ENCODE results near the gene LRRC9. TPM values are rescaled to one million over a fixed set of nuclear protein-coding genes. Genes with fewer than 3 reads are reported as not detected.

LRRC9 gene
- total and polyA plus RNA-seq, 2 of the 13 experiments (the other 11 are each of a cell fraction or from before 2014, with no cell fraction given): 0.08 to 0.18 TPM

GRCh38 chr14:59969319-59969718 is 49.4 kb downstream of the LRRC9 start:
- CTCF ChIA-PET (ENCODE audit: low intra/inter-chr PET ratio, low total read pairs): no interaction called here
- Histone ChIP-seq H3K4me2 (ENCODE audit: low read depth, low read length) (no peak overlapping the region), H3K4me3 (replicated peaks in 1 of 3; ENCODE audit: insufficient read depth in 1 of 3, low read depth in 2 of 3, low read length in 3 of 3) (no peak overlapping the region), H3K79me2 (ENCODE audit: insufficient read depth, low read length) (no peaks in the 10 kb centered on the region), H4K20me1 (ENCODE audit: insufficient read depth, low read length) (no peaks in the 10 kb centered on the region), H3K4me1 (ENCODE audit: insufficient read depth, low read length) (no peaks in the 10 kb centered on the region), H3K27me3 (ENCODE audit: control insufficient read depth in 1 of 2, insufficient read depth in 2 of 2, low read length in 2 of 2) (no peaks in the 10 kb centered on the region), H2AFZ (ENCODE audit: low read length) (no peak overlapping the region), H3K9ac (ENCODE audit: insufficient read depth, low read depth, low read length) (no peak overlapping the region), H3K9me3 (ENCODE audit: low read length) (no peaks in the 10 kb centered on the region), H3K36me3 (replicated peaks in 1 of 2; ENCODE audit: control insufficient read depth in 1 of 2, insufficient read depth in 2 of 2, low read length in 2 of 2) (no peaks in the 10 kb centered on the region), H3K27ac (ENCODE audit: extremely low read length, insufficient read depth, low read length) (no peak overlapping the region)
- ATAC-seq (no peak; the same call in 2 of the 3 replicates), DNase-seq (ENCODE audit: low spot score) (peak; percentile 14), FAIRE-seq (no peak)
- intact Hi-C loops (cut with micrococcal nuclease; ENCODE audit: unreplicated experiment): no loop called here
- POLR2A ChIA-PET: no interaction called here
- 3% methylated on average over 2 of the region's 2 CpGs for WGBS (ENCODE audit: low lambda C conversion rate)
- no peak for TF ChIP-seq BRD4 (CRISPR knock-in tag; IDR thresholded peaks at IDR 0.05)
- TF ChIP-seq FOXA3 (CRISPR knock-in tag; IDR thresholded peaks at IDR 0.05): peak; percentile 39; the same call in 1 of the 2 replicates
- no peak for TF ChIP-seq GABPA (IDR thresholded peaks at IDR 0.05; ENCODE audit: low read depth, low read length)
- no peak for TF ChIP-seq GABPA (CRISPR knock-in tag; IDR thresholded peaks at IDR 0.05; ENCODE audit: low read depth)
- no peak for TF ChIP-seq CREM (IDR thresholded peaks at IDR 0.05)
- no peak for TF ChIP-seq CREM (CRISPR knock-in tag; IDR thresholded peaks at IDR 0.05)
- 0 out of 4 replicates have a peak, but pooled peaks of 1 of the 2 experiments have one; percentile 14 for TF ChIP-seq MAFK (conservative IDR thresholded peaks at IDR 0.05 in 1 of 2, IDR thresholded peaks at IDR 0.05 in 1 of 2; ENCODE audit: low read length in 2 of 2)
- in situ Hi-C loops (cut with HindIII; ENCODE audit: extremely low pct_ligation_motif_present, low pct_unique_long_range_greater_than_20kb): loop anchor here (5.0 kb wide), 1 partner anchor 213 kb away; no protein-coding TSS in a partner anchor
- BruUV-seq (replicated peaks): no TSS peak

DNA sequence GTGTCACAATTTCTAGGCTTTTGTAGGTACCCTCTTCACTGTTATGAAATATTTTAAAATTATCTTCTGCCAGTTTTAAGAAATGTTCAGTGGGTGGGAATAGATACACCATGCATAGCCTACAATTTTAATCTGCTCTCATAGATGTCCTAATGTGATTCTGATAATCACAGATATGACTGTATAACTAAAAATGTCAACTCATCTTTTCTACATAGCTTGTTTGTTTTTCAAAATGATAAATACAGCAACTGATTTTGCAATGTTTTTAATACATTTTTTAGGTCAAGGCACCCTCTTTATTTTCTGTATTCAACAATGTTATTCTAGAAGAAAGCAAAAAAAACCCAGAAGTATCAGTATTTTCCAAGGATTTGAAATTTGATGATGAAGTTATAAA is 61.6 kb downstream of the LRRC9 start:
- no peak overlapping the region for H2AFZ ChIP-seq (ENCODE audit: low read length)
- CTCF ChIA-PET (ENCODE audit: low intra/inter-chr PET ratio, low total read pairs): no interaction called here

More for the DNA sequence above, 61.6 kb downstream of the LRRC9 start:
- no peaks in the 10 kb centered on the region for H3K36me3 ChIP-seq (replicated peaks in 1 of 2; ENCODE audit: control insufficient read depth in 1 of 2, insufficient read depth in 2 of 2, low read length in 2 of 2)
- H3K79me2 ChIP-seq (ENCODE audit: insufficient read depth, low read length): no peaks in the 10 kb centered on the region
- no peaks in the 10 kb centered on the region; a peak in 1 of 5 replicates for H3K27me3 ChIP-seq (ENCODE audit: control insufficient read depth in 1 of 2, insufficient read depth in 2 of 2, low read length in 2 of 2)
- in situ Hi-C loops (cut with HindIII; ENCODE audit: extremely low pct_ligation_motif_present, low pct_unique_long_range_greater_than_20kb): no loop called here
- no peak overlapping the region for H3K9ac ChIP-seq (ENCODE audit: insufficient read depth, low read depth, low read length)
- no peak overlapping the region for H3K27ac ChIP-seq (ENCODE audit: extremely low read length, insufficient read depth, low read length)
- no peak overlapping the region for H3K4me2 ChIP-seq (ENCODE audit: low read depth, low read length)
- H3K4me3 ChIP-seq (replicated peaks in 1 of 3; ENCODE audit: insufficient read depth in 1 of 3, low read depth in 2 of 3, low read length in 3 of 3): no peak overlapping the region
- H3K4me1 ChIP-seq (ENCODE audit: insufficient read depth, low read length): no peaks in the 10 kb centered on the region
- intact Hi-C loops (cut with micrococcal nuclease; ENCODE audit: unreplicated experiment): no loop called here
- ATAC-seq (no peak), FAIRE-seq (no peak), DNase-seq (ENCODE audit: low spot score) (no peak)
- TF ChIP-seq MAFF (IDR thresholded peaks at IDR 0.05; ENCODE audit: low read depth, low read length): peak; percentile 63; the same call in 1 of the 2 replicates
- peak; percentile 35 to 63; a peak in 2 of 4 replicates for TF ChIP-seq MAFK (conservative IDR thresholded peaks at IDR 0.05 in 1 of 2, IDR thresholded peaks at IDR 0.05 in 1 of 2; ENCODE audit: low read length in 2 of 2)
- TF ChIP-seq TP53 (CRISPR knock-in tag; conservative IDR thresholded peaks at IDR 0.05): no peak
- POLR2A ChIA-PET: no interaction called here
- no TSS peak for BruUV-seq (replicated peaks)
- H3K9me3 ChIP-seq (ENCODE audit: low read length): no peaks in the 10 kb centered on the region
- no peaks in the 10 kb centered on the region for H4K20me1 ChIP-seq (ENCODE audit: insufficient read depth, low read length)

All from HepG2 (cell line).